ENCODE data around the gene NPHP4.

DNA sequence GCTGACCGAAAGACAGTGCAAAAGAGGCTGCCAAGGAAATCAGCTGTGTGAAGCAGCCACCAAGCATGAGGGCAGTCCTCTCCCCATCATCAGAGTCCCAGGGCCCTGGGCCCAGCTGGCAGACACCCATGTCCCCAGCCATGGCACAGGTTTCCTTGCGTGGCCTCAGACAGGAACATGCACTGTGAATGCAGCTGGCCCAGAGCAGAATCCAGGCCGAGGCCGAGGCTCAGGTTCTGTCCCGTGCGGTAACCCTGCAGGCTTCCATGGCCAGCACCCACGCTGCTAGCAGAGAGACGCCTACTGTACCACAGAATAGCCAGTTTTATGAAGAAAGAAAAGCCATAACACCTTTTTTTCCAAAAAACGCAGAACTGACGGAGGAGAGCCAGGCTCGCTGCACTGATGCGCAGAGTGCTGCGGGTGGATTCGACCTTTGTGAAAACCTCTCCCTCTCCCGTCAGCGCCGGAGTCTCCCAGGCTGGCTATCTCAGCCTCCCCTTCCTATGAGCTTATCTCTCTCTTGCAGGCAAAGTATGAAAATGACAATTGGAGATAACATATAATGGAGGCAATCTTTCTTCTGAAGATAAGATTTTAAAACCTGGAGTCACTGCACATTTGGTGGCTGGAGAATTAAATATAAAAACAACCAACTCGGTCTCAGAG, 106.6 kb downstream of the NPHP4 start:
- TF ChIP-seq GATA2 (IDR thresholded peaks at IDR 0.05; ENCODE audit: insufficient read depth, insufficient read length, low read depth, low read length) (no peak), FOS (IDR thresholded peaks at IDR 0.05; ENCODE audit: borderline replicate concordance, insufficient read depth, low read length) (no peak), MYC (IDR thresholded peaks at IDR 0.05; ENCODE audit: low read depth, low read length) (no peak)
- TF ChIP-seq, protein P1, sequence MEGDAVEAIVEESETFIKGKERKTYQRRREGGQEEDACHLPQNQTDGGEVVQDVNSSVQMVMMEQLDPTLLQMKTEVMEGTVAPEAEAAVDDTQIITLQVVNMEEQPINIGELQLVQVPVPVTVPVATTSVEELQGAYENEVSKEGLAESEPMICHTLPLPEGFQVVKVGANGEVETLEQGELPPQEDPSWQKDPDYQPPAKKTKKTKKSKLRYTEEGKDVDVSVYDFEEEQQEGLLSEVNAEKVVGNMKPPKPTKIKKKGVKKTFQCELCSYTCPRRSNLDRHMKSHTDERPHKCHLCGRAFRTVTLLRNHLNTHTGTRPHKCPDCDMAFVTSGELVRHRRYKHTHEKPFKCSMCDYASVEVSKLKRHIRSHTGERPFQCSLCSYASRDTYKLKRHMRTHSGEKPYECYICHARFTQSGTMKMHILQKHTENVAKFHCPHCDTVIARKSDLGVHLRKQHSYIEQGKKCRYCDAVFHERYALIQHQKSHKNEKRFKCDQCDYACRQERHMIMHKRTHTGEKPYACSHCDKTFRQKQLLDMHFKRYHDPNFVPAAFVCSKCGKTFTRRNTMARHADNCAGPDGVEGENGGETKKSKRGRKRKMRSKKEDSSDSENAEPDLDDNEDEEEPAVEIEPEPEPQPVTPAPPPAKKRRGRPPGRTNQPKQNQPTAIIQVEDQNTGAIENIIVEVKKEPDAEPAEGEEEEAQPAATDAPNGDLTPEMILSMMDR (IDR thresholded peaks at IDR 0.05; ENCODE audit: extremely low read depth in 1 of 2, insufficient read depth in 1 of 2, low read depth in 1 of 2, low read length in 2 of 2): no peak
- TF ChIP-seq, protein P2, sequence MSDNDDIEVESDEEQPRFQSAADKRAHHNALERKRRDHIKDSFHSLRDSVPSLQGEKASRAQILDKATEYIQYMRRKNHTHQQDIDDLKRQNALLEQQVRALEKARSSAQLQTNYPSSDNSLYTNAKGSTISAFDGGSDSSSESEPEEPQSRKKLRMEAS (IDR thresholded peaks at IDR 0.05; ENCODE audit: insufficient read depth, insufficient read length): no peak

Measured in endothelial cell of umbilical vein (primary cell).